Measurements from ENCODE around the gene MDFI.

Gene MDFI

DNA sequence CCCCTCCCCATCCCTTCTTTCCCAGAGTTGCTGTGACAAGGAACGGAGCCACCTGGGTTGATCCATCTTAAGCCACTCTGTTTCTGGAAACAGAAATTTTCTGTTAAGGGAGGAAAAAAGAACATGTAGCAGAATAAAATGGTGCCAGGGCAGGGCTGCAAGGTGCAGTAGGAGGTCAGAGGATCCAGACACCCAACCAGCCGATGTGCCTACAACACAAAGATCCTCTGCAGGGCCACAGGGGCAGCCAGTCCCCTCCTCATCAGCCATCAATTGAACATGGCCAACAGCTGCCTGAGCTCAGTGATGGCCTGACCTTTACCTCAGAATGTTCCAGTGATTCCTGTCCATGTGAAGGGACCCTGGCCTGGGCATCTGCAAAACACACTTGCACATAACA is 11.9 kb downstream of the MDFI start:
- CTCF ChIA-PET: interaction anchor here (1.5 kb wide), 1 partner anchor 14 kb away, joined by 4 read pairs; no protein-coding TSS in a partner anchor

DNA sequence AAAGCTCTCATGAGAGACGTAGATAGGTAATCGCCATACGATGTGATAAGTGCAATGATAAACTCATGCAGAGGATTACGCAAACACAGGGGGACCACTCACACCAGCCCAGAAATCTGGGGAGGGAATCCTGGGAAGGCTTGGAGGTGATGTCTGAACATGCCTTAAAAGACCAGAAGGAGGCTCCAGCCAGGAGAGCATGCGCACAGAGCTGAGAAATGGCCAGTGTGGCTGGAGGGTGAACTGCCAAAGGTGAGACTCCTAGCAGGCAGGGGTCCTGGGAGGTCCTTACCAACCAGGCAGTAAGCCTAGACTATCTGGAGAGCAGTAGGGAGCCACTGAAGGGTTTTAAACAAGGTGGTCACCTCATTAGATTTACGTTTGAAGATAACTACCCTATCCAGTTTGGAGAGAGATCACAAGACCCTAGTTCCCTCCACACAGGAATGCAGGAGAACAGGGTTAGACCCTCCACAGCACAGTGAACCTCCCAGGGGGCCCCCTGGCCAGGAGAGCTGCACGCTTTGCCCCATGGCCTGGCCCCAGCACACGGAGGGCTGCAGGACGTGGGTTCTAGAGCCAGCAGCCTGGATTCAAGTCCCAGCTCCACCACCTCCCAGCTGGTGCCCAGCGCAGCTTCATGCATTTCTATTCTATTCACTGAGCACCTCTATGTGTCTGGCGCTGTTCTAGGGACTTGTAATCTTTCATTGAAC is 13.1 kb downstream of the MDFI start:
- ChIA-PET CTCF (interaction anchor here (1.5 kb wide), 2 partner anchors 10 to 283 kb away, joined by 4 to 8 read pairs; no protein-coding TSS in a partner anchor), POLR2A (no interaction called here)
- TF ChIP-seq, protein P1, sequence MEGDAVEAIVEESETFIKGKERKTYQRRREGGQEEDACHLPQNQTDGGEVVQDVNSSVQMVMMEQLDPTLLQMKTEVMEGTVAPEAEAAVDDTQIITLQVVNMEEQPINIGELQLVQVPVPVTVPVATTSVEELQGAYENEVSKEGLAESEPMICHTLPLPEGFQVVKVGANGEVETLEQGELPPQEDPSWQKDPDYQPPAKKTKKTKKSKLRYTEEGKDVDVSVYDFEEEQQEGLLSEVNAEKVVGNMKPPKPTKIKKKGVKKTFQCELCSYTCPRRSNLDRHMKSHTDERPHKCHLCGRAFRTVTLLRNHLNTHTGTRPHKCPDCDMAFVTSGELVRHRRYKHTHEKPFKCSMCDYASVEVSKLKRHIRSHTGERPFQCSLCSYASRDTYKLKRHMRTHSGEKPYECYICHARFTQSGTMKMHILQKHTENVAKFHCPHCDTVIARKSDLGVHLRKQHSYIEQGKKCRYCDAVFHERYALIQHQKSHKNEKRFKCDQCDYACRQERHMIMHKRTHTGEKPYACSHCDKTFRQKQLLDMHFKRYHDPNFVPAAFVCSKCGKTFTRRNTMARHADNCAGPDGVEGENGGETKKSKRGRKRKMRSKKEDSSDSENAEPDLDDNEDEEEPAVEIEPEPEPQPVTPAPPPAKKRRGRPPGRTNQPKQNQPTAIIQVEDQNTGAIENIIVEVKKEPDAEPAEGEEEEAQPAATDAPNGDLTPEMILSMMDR (IDR thresholded peaks at IDR 0.05; ENCODE audit: control extremely low read depth, extremely low read depth, low read depth, missing control alignments): no peak
- DNase-seq (ENCODE audit: extremely low spot score): no peak

More for the DNA sequence above, 11.9 kb downstream of the MDFI start:
- TF ChIP-seq, protein P1 (IDR thresholded peaks at IDR 0.05; ENCODE audit: control extremely low read depth, extremely low read depth, low read depth, missing control alignments): no peak
- POLR2A ChIA-PET: no interaction called here
- no peak for DNase-seq (ENCODE audit: extremely low spot score)

DNA sequence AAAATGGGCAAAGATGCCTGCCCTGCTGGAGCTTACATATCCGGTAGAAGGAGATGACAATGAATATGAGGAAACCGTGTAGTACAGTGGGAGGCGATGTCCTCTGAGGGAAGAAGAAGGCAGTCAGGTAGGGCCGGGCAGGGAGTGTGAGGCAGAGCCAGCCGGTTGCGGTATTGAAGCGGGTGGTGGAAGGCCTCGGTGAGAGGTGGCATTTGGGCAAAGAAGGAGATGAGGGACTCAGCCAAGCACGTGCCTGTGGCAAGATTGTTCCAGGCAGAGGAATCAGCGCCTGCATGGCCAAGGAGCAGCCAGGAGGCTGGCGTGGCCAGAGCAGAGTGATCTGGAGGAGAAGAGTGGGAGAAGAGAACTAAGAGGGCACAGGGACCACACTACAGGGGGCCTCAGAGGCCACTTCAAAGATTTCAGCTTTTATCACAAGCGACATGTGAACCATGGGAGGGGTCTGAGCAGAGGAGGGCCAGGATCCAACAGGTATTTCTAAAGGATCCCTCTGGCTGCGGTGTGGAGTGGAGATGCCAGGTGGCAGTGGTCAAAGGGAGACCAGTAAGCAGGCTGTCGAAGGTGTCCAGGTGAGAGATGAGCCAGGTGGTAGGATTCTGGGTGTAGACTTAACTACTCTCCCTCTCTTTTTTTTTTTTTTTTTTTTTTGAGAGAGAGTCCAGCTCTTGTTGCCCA is 13.8 kb downstream of the MDFI start:
- ChIA-PET CTCF (interaction anchor here (1.5 kb wide), 2 partner anchors 9 to 284 kb away, joined by 4 to 8 read pairs; no protein-coding TSS in a partner anchor), POLR2A (no interaction called here)
- DNase-seq (ENCODE audit: extremely low spot score): no peak
- TF ChIP-seq, protein P1 (IDR thresholded peaks at IDR 0.05; ENCODE audit: control extremely low read depth, extremely low read depth, low read depth, missing control alignments): no peak

DNA sequence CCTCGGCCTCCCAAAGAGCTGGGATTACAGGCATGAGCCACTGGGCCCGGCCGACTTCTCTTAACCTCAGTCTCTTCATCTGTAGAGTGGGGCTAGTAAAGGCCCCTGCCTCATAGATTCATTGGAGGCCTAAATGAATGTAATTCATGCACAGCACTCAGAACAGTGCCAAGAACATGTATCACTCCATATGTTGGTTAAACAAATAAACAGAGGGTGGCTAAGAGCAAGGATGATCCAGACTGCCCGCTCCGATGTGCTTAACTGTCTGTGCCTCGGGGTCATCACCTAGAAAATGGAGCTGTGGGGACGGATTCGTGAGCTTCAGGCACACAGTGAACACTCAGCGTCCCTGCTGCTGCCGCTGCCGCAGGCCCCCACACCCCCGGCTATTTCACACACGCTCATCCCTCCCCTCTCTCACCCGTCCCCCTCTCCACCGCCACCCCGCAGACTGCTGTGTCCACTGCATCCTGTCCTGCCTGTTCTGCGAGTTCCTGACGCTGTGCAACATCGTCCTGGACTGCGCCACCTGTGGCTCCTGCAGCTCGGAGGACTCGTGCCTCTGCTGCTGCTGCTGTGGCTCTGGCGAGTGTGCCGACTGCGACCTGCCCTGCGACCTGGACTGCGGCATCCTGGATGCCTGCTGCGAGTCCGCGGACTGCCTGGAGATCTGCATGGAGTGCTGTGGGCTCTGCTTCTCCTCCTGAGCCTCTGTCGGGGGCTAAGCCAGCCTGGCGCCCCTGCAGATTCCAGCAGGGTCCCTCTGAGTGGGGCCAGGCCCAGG is 14.8 kb downstream of the MDFI start:
- CTCF ChIA-PET: interaction anchor here (1.5 kb wide), 2 partner anchors 8 to 285 kb away, joined by 4 to 8 read pairs; no protein-coding TSS in a partner anchor
- DNase-seq (ENCODE audit: extremely low spot score): no peak
- POLR2A ChIA-PET: no interaction called here
- TF ChIP-seq, protein P1 (IDR thresholded peaks at IDR 0.05; ENCODE audit: control extremely low read depth, extremely low read depth, low read depth, missing control alignments): no peak

DNA sequence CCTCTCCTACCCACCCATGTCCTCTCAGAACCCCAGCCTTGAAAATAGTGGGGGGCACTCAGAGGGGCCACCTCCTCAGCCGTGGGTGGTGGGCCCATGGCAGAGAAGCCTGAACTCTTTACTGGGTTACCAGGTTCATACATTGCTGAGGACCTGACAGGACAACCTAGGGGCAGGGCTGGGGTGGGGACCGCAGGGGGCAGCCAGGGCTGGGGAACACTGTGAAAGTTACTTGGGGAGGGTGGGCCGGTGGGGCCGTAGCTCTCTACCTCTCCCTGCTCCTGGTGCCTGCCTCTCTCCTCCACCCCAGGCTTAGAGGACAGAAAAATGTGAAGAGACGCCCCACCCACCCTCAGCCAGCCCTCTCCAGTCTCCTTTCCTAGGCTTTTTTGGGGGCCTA is 15.4 kb downstream of the MDFI start:
- ChIA-PET CTCF (no interaction called here), POLR2A (no interaction called here)
- TF ChIP-seq, protein P1 (IDR thresholded peaks at IDR 0.05; ENCODE audit: control extremely low read depth, extremely low read depth, low read depth, missing control alignments): no peak
- no peak for DNase-seq (ENCODE audit: extremely low spot score)

DNA sequence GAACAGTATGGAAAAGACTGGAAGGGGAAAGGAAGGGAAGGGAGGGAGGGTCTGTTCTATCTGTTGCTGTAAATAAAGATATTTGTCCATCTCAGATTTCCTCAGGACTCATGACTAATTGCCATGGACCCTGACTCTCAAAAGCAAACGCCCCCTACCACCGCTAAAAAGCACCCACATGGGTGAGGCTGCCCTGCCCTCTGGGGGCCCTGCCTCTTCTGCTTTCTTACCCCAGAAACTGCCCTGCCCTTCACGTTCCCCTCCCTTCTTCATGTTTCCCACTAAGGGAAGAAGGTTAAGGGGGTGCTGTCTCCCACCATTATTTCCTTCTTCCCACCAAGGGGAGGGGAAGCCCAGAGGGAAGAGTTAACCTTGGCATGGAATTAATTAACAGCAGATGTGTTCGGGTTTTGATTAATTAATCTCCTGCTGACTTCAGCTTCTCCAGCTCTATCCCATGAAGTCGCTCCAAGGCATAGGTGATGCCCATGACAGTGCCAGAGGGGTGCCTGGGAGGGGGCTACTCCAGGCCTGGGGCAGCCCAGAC is 16.0 kb downstream of the MDFI start:
- DNase-seq (ENCODE audit: extremely low spot score): no peak
- TF ChIP-seq, protein P1 (IDR thresholded peaks at IDR 0.05; ENCODE audit: control extremely low read depth, extremely low read depth, low read depth, missing control alignments): no peak
- CTCF ChIA-PET: no interaction called here
- POLR2A ChIA-PET: no interaction called here
